ENCODE measurements around the gene SELENON.
A peak's percentile ranks its signal among the peaks of the same experiment; 100 is the strongest.

The SELENON gene

DNA sequence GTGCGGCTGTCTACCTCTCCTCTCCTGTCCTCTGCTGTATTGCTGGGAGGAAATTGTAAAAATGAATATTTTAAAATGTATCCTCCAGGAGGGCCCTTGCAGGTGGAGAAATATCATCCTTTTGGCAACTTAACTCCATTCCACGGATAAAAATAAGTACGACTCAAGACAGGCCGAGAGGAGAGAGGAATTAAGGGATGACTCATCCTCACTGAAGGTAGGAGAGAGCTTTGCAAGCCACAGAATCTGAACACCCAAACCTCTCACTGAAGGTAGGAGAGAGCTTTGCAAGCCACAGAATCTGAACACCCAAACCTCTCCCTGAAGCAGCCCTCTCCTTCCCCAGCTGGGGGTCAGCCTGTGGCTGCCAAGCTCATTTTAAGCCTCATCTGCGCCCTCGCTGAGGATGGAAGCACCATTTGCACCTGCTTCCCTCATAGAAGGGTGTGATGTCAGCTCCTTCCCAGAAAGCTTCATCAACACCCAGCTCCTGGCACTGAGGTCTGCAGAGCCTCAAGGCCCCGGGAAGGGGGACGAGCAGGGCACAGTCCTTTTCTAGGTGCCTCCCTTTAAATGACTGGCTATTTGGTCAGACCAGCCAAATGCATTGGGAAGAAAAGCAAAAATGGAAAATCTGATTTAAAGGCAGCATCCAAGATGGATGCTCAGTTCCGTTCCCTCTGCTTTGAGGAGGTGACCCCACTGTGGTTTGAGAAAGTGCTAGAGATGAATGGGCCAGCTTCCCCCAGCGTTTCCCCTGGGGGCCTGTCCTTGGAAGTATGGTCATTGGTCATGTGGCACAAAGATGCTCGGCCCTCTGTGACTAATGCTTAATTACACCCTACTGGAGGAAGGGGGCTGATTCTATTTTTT lies 12.9 kb upstream of the SELENON start:
- in situ Hi-C loops (cut with MboI; ENCODE audit: low pct_unique_long_range_greater_than_20kb, low sequenced_read_pairs): no loop called here
- no peak for DNase-seq

GRCh38 chr1:25787760-25788166 lies 12.2 kb upstream of the SELENON start:
- no peak for DNase-seq

GRCh38 chr1:25790472-25790871 lies 9.5 kb upstream of the SELENON start:
- no peak for DNase-seq
- in situ Hi-C loops (cut with MboI; ENCODE audit: low pct_unique_long_range_greater_than_20kb, low sequenced_read_pairs): no loop called here

More at GRCh38 chr1:25787760-25788166, 12.2 kb upstream of the SELENON start:
- in situ Hi-C loops (cut with MboI; ENCODE audit: low pct_unique_long_range_greater_than_20kb, low sequenced_read_pairs): no loop called here

DNA sequence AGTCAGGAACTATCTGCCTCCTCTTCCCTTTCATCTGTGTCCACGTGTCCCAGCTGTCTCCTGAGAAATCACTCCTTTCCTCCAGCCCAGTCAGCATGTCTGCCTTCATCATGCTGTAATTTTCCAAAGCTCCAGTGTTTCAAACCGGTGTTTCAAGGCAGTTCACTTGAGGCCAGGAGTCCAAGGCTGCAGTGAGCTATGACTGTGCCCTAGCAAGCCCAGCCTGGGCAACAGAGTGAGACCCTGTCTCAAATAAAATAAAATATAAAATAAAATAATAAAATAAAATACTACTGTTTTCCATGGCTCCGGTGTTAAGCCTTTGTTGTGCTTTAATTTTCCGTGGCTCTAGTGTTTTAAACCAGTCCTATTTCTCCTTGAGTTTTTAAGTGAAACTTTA lies 7.9 kb upstream of the SELENON start:
- in situ Hi-C loops (cut with MboI; ENCODE audit: low pct_unique_long_range_greater_than_20kb, low sequenced_read_pairs): no loop called here
- DNase-seq: no peak

GRCh38 chr1:25793585-25794170 lies 6.3 kb upstream of the SELENON start:
- no peak for DNase-seq
- in situ Hi-C loops (cut with MboI; ENCODE audit: low pct_unique_long_range_greater_than_20kb, low sequenced_read_pairs): no loop called here

DNA sequence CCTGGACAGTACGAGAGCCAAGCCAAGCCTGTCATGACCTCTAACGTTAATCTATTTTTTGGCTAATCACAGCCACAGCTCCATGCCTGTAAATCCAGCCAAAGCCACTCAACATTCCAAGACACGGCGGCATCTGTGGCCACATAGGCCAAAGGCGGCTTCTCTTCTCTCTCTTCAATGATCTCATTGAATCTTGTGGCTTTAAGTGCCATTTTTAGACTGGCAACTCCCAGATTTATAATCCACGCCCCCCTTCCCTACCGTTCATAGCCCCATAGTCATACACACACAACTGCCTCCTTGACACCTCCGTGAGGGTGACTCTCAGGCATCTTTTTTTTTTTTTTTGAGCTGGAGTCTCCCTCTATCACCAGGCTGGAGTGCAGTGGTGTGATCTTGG lies 5.7 kb upstream of the SELENON start:
- in situ Hi-C loops (cut with MboI; ENCODE audit: low pct_unique_long_range_greater_than_20kb, low sequenced_read_pairs): no loop called here
- DNase-seq: no peak

GRCh38 chr1:25795211-25795610 lies 4.8 kb upstream of the SELENON start:
- DNase-seq: no peak
- in situ Hi-C loops (cut with MboI; ENCODE audit: low pct_unique_long_range_greater_than_20kb, low sequenced_read_pairs): no loop called here

GRCh38 chr1:25795946-25796810 lies 3.8 kb upstream of the SELENON start:
- DNase-seq: no peak
- in situ Hi-C loops (cut with MboI; ENCODE audit: low pct_unique_long_range_greater_than_20kb, low sequenced_read_pairs): no loop called here

- in situ Hi-C loops (cut with MboI; ENCODE audit: low pct_unique_long_range_greater_than_20kb, low sequenced_read_pairs): no loop called here
- DNase-seq: peak; percentile 87
Measured at GRCh38 chr1:25796811-25797458, 3.1 kb upstream of the SELENON start.

DNA sequence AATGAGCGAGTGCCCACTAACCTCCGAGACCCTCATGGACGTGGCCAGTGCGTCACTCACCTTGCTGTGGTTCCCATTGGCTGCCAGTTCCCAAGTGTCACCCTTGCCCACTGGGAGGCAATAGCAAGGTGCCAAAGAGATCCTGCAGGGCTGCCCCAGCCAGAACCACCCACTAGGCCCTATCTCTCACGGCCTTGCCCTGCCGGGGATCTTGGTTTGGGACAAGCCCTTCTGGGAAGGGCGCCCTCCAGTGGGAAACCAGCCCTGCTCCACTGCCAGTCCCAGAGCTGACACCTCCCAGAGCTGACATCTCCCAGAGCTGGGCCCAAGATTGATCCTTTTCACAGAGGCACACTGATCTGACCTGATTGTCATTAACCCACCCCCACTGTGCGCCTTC lies 2.1 kb upstream of the SELENON start:
- in situ Hi-C loops (cut with MboI; ENCODE audit: low pct_unique_long_range_greater_than_20kb, low sequenced_read_pairs): no loop called here

GRCh38 chr1:25798666-25799351 lies 1.2 kb upstream of the SELENON start:
- in situ Hi-C loops (cut with MboI; ENCODE audit: low pct_unique_long_range_greater_than_20kb, low sequenced_read_pairs): no loop called here
- DNase-seq: no peak

More for the DNA sequence above, 2.1 kb upstream of the SELENON start:
- DNase-seq: peak; percentile 62

DNA sequence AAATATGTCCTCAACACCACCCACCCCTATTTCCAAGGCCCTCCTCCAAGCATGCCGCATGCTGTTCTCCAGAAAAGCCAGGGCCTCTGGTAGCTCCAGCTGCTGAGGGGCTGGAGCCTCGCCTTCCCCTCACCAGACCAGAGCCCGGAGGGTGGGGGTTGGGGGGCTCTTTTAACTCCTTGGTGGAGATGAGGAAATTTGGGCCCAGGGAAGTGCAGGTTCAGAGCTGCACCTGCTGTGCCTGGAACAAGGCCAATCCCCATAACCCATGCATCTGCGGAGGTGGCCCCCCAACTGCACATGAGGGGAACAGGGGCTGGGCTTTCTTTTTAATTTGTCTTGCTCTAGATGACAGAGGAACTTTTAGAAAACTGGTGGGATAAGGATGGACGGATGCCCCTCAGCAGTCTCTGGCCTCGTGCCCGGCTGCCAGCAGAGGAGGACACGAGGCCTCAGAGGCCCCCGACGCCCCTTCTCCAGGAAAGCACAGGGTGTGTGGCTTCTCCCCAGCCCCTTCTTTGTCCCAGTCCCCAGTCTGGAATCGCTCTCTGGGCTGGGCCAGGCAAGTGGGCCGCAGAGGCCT lies 550 bp upstream of the SELENON start:
- in situ Hi-C loops (cut with MboI; ENCODE audit: low pct_unique_long_range_greater_than_20kb, low sequenced_read_pairs): no loop called here
- no peak for DNase-seq

DNA sequence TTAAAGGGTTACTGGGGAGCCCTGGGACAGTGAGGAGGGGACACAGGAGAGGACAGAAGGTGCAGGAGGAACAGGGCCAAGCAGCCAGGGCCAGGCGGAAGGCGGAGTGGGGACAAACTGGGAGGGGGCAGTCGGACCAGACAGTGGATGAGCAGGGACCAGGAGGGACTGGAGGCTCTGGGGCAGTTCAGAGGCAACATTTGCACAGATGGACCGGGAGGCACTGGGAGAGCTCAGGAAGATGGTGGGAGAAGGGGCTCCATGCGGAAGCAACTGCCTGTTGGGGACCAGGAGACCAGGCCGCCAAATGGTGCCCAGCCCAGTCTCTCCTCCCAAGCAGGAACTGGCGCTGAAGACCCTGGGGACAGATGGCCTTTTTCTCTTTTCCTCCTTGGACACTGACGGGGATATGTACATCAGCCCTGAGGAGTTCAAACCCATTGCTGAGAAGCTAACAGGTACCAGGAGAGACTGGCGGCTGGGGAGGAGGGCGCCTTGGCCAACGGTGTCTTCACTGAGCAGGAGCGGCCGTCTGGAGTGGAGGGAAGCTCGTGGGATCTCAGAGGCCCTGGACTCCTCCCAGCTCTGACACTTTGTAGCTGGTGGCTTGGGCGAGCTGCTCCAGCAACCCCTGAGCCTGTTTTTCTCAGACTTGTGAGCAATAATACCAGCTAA lies 847 bp downstream of the SELENON start:
- in situ Hi-C loops (cut with MboI; ENCODE audit: low pct_unique_long_range_greater_than_20kb, low sequenced_read_pairs): no loop called here
- DNase-seq: no peak

GRCh38 chr1:25802915-25803314 lies 2.9 kb downstream of the SELENON start:
- peak; percentile 55 for DNase-seq
- in situ Hi-C loops (cut with MboI; ENCODE audit: low pct_unique_long_range_greater_than_20kb, low sequenced_read_pairs): no loop called here

- in situ Hi-C loops (cut with MboI; ENCODE audit: low pct_unique_long_range_greater_than_20kb, low sequenced_read_pairs): no loop called here
- no peak for DNase-seq
Measured at GRCh38 chr1:25803368-25803767, 3.4 kb downstream of the SELENON start.

DNA sequence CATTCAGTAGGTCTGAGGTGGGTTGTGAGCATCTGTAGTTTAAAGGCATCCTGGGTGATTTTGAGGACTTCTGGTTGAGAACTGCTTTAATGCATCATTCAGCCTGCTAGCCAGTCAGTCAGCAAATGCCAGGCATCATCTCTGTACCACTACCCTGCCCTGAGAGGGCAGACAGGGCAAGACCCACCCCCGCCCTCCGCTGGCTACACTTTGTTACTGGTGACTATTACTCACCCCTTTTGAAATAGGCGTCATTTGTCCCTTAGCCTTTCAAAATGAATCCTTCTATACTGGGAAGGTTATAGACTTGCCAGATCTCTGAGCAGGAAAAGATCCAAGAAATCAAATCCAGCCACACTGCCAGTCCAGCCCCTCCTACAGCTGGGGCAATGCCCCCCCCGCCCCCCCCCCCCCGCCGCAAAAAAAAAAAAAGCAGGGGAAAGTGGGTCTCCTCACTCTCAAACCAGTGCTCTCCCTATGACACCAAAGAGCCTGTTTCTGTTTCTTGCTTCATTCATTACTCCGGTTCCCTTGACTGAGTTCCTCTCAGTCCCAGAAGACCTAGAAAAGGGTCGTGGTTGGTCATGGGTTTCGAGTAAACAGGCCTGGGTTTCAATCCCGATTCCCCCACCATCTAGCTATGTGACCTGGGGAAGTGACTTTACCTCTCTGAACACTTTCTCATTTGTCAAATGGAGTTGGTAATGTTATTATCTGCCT lies 4.4 kb downstream of the SELENON start:
- DNase-seq: no peak
- in situ Hi-C loops (cut with MboI; ENCODE audit: low pct_unique_long_range_greater_than_20kb, low sequenced_read_pairs): no loop called here
